Colonic mucosa (tissue), 4 donors: ENCODE results near the gene PIAS4. TPM values are rescaled to one million over a fixed set of nuclear protein-coding genes. Genes with fewer than 3 reads are reported as not detected.
"Not testable (repeated sequence)": the region's sequence is repeated elsewhere in the genome, so short reads cannot be mapped to it uniquely, and the experiment has no call there.

Source experiments
- DNase-seq: peaks from one replicate; pipeline ENCODE4 v3.0.0-alpha.2; 2020
- H3K27ac ChIP-seq: fragments of 200-600 bp; one replicate; pipeline ENCODE4 v1.8.0; 2021
- H3K27me3 ChIP-seq: fragments of 200-600 bp; one replicate; pipeline ENCODE4 v1.8.0; 2021
- H3K36me3 ChIP-seq: fragments of 200-600 bp; one replicate; pipeline ENCODE4 v1.8.0; 2021
- H3K4me1 ChIP-seq: fragments of 200-600 bp; one replicate; pipeline ENCODE4 v1.8.0; 2021; ENCODE audit warnings: mild to moderate bottlenecking
- H3K4me3 ChIP-seq: fragments of 200-600 bp; one replicate; pipeline ENCODE4 v1.8.0; 2021
- H3K9ac ChIP-seq, 2 donors: one replicate each; pipeline ENCODE4 v1.7.0; 2013; ENCODE audit warnings: control low read depth in 2 of 2, low read depth in 2 of 2, low read length in 2 of 2
- H3K9me3 ChIP-seq: fragments of 200-600 bp; one replicate; pipeline ENCODE4 v1.8.0; 2021
- intact Hi-C: fragments of 100-400 bp; cut with DNase I; formaldehyde crosslinking; loops from one replicate; pipeline ENCODE4 v1.14.1; 2022
- total RNA-seq, 2 donors: library from RNA; stranded (reverse); fragmentation: NEBNext Ultra II Directional in 1 of 2; extraction: Animal tissue kit (Norgen Biotek cat#: 25700) in 1 of 2; gene quantifications; one replicate each; pipeline ENCODE4 v1.2.1, GENCODE V29; 2021
- TF ChIP-seq, protein P1 (sequence below): fragments of 200-600 bp; IDR thresholded peaks from one replicate; pipeline ENCODE4 v1.8.0; 2022; ENCODE audit warnings: antibody characterized with exemption, mild to moderate bottlenecking
- donor health status: healthy.
- donor health status: DM: no; HTN: no; CAD: no.
- donor health status: DM: no; HTN: no; CAD: no.

PIAS4 gene
- total RNA-seq, 2 donors from 2014 or later: 29.9 to 31.5 TPM

DNA sequence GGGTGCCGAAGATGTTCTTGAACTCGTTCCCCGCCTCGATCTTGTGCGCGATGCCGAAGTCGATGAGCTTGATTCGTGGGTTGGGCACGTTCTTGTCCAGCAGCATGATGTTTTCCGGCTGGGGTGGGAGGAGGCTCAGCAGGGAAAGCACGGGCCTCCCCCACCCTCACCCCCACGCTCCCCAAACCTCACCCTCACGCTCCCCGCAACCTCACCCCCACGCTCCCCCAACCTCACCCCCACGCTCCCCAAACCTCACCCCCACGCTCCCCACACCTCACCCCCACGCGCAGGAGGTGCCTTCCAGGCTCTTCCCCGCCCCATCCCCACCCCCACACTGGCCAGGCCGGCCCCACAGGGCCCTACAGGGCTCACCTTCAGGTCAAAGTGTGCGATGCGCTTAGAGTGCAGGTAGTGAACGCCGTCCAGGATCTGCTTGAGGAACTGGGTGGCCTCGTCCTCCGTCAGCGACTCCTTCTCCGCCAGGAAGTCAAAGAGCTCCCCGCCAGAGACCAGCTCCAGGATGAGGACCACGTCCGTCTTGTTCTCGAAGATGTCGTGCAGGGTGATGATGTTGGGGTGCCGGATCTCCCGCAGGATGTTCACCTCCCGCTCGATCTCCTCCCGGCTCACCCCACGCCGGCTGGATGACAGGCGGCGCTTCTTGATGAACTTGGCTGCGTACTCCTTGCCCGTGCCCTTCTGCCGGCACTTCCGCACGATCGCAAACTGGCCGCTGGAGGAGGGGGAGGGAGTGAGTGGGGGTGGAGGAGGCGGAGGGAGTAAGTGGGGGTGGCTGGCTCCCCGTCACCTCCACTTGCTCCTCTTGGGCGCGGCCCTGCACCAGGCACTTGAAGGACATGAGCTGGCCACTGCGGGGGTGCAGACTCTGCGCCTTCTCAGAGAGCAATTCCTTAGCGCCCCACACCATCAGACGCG, 43.0 kb upstream of the PIAS4 start:
- H3K9me3 ChIP-seq: no peaks in the 10 kb centered on the region
- no peak for DNase-seq
- no peaks in the 10 kb centered on the region for H3K36me3 ChIP-seq
- TF ChIP-seq, protein P1, sequence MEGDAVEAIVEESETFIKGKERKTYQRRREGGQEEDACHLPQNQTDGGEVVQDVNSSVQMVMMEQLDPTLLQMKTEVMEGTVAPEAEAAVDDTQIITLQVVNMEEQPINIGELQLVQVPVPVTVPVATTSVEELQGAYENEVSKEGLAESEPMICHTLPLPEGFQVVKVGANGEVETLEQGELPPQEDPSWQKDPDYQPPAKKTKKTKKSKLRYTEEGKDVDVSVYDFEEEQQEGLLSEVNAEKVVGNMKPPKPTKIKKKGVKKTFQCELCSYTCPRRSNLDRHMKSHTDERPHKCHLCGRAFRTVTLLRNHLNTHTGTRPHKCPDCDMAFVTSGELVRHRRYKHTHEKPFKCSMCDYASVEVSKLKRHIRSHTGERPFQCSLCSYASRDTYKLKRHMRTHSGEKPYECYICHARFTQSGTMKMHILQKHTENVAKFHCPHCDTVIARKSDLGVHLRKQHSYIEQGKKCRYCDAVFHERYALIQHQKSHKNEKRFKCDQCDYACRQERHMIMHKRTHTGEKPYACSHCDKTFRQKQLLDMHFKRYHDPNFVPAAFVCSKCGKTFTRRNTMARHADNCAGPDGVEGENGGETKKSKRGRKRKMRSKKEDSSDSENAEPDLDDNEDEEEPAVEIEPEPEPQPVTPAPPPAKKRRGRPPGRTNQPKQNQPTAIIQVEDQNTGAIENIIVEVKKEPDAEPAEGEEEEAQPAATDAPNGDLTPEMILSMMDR: no peak
- intact Hi-C loops: no loop called here
- no peak overlapping the region for H3K4me3 ChIP-seq
- H3K4me1 ChIP-seq: peaks cover 17% of the 10 kb centered on the region
- no peak overlapping the region for H3K27ac ChIP-seq
- no peak overlapping the region for H3K9ac ChIP-seq
- no peaks in the 10 kb centered on the region for H3K27me3 ChIP-seq

DNA sequence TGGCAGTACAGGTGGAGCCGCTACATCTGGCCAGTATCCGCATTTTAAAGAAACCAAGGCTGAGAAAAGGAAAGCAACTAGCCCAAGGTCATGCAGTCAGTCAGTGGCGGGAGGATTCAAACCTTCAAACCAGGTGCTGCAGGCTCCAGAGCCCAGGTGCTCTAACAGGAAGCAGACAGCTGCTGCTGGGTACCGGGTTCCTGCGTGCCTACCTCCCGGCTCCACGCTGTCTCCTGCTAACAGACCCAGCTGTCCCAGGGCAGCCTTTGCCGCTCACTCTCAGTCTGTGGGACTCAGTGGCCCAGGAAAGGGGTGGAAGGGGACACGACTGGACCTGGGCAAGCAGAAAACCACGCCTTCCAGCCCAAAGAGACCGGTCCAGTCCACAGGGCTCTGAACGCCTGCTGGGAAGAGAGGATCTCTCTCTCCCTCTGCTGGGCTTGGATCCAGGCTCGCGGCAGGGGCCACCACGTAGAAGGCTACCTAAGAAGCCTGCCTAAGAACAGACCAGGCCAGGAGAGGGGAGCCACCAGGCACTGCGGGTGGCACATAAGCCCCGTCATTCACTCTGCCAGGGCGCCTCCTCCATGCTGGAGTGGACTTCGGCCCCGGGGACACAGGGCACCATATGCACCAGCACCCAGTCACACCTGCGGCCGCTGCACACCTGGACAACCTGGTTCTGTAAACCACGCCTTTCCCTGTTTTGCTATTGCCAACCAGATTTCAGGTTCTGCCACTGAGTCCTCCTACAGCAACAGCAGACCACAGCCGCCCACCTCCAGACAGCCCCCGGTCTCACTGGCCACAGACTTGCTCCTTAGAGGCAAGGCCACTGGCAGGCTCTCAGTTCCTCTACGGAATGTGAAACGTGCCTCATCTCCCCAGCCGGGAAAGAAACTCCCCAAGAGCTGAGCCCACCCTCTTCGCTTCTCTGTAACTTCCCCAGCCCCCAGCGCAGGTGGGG, 41.2 kb upstream of the PIAS4 start:
- TF ChIP-seq, protein P1: no peak
- Histone ChIP-seq H3K9ac (peak overlapping the region; percentile 16 to 70), H3K36me3 (no peaks in the 10 kb centered on the region), H3K9me3 (no peaks in the 10 kb centered on the region), H3K27ac (peak overlapping the region; percentile 89), H3K4me3 (peak overlapping the region; percentile 15), H3K27me3 (no peaks in the 10 kb centered on the region), H3K4me1 (peaks cover 22% of the 10 kb centered on the region)
- DNase-seq: peak; percentile 92
- intact Hi-C loops: no loop called here

DNA sequence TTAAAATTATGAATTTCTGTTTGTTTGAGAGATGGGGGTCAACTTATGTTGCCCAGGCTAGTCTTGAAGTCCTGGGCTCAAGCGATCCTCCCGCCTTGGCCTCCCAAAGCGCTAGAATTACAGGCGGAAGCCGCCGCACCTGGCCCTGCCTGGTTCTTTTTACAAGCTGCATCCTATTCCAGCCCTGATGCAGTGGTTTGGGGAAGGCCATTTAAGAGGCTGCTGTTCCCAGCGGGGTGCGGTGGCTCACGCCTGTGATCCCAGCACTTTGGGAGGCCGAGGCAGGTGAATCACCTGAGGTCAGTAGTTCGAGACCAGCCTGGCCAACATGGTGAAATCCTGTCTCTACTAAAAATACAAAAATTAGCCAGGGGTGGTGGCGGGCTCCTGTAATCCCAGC, 39.6 kb upstream of the PIAS4 start:
- H3K27me3 ChIP-seq, H3K4me3 ChIP-seq, H3K9me3 ChIP-seq, H3K36me3 ChIP-seq, intact Hi-C loops, DNase-seq: not testable (repeated sequence)
- Histone ChIP-seq H3K4me1 (peaks cover 22% of the 10 kb centered on the region), H3K9ac (peak overlapping the region in 1 of 2 donors; percentile 92), H3K27ac (peak overlapping the region; percentile 89)

DNA sequence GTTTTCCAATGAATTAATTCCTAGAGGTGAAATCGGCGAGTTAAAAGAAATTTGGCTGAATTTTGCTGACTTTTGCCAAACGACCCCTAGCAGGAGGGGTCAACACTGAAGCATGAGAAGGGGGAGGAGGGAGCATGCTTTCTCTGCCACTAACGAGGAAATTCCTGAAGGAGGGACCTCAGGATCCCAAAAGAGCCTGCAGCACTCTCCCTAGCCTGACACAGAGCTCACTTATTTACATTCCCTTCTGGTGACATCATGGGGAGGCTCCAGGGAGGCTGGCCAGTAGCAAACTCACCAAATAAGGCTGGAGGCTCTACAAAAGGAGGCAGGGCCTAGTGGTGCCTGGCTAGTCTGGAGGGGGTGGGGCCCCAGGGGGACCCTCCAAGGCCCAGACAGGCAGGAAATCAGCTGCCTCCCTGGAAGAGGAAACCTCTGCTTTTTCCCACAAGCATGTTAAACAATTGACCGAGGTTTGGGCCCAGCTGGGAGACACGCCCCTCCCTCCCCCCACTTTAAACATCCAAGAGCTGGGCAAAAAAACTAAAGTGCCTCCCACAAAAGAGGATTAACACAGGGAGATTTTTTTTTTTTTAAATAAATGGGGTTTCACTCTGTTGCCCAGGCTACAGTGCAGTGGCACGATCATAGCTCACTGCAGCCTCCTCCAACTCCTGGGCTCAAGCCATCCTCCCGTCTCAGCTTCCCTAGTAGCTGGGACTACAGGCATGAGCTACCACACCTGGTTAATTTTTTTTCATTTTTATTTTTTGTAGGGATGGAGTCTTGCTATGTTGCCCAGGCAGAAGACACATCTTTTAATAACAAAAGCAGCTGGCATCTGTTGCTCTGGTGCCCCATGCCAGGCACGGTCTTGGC, 38.7 kb upstream of the PIAS4 start:
- intact Hi-C loops: no loop called here
- H3K4me3 ChIP-seq: no peak overlapping the region
- TF ChIP-seq, protein P1: no peak
- H3K27ac ChIP-seq: peak overlapping the region; percentile 89
- H3K9me3 ChIP-seq: no peaks in the 10 kb centered on the region
- peak; percentile 84 for DNase-seq
- no peaks in the 10 kb centered on the region for H3K27me3 ChIP-seq
- peak overlapping the region; percentile 92 to 99 for H3K9ac ChIP-seq
- H3K4me1 ChIP-seq: peaks cover 22% of the 10 kb centered on the region
- no peaks in the 10 kb centered on the region for H3K36me3 ChIP-seq

DNA sequence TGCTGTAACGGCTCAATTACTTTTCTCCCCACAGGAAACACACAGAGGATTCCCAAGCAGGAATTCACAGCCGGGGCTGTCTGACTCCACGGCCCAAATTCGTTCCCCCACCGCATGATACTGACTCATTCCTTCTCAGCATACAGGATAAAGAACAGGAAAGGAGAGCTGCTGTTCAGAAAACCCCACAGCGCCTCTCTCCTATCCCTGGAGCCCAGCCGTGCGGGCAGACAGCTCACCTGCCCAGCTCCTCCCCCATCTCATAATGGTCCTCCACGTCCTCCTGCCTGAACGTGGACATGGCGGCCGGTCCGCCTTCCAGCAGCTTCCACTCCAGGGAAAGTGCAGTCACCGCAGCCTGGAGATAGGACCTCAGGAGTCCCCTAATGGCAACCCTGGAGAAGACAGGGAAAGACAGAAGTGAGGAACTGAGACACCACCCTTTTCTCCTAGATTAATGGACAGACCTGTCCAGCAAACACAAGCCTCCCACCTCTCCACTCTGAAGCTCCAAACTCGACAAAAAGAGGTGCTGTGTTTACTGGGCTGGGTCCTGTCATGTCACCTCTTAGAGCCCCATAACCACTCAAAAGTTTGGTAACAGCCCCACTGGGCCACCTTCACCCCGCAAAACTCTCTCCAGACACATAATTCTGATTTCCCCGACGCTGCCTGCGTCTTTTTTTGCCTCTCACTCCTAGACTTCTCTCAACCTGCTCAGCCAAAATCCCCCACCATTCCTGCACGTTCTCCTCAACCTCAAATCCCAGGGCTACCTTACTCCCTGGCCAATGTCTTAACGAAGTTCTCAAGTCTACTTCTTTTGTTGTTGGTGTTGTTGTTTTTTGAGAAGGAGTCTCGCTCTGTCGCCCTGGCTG, 37.9 kb upstream of the PIAS4 start:
- intact Hi-C loops: no loop called here

More for the DNA sequence above, 37.9 kb upstream of the PIAS4 start:
- Histone ChIP-seq H3K4me1 (peaks cover 22% of the 10 kb centered on the region), H3K27ac (peak overlapping the region; percentile 89), H3K9me3 (no peaks in the 10 kb centered on the region), H3K36me3 (no peaks in the 10 kb centered on the region), H3K4me3 (peak overlapping the region; percentile 77), H3K27me3 (no peaks in the 10 kb centered on the region), H3K9ac (peak overlapping the region; percentile 92 to 99)
- DNase-seq: no peak
- TF ChIP-seq, protein P1: no peak
